ENCODE measurements around the gene DSCAML1. TPM values are rescaled to one million over a fixed set of nuclear protein-coding genes. Genes with fewer than 3 reads are reported as not detected.

DSCAML1 gene
- total RNA-seq, 1 donor from 2014 or later, result 0.09 TPM

GRCh38 chr11:117601006-117601708 lies 195.9 kb downstream of the DSCAML1 start:
- Mint-ChIP-seq H3K27ac (ENCODE audit: unreplicated experiment) (no peak overlapping the region), H3K9me3 (no peaks in the 10 kb centered on the region), H3K36me3 (ENCODE audit: low read depth) (no peaks in the 10 kb centered on the region), H3K4me3 (no peak overlapping the region), H3K4me1 (peaks cover 40% of the 10 kb centered on the region), H3K27me3 (ENCODE audit: low read depth) (peaks cover 16% of the 10 kb centered on the region)
- no peak for DNase-seq (ENCODE audit: low read depth, low spot score)
- no peak for TF ChIP-seq CTCF (conservative IDR thresholded peaks at IDR 0.05)

DNA sequence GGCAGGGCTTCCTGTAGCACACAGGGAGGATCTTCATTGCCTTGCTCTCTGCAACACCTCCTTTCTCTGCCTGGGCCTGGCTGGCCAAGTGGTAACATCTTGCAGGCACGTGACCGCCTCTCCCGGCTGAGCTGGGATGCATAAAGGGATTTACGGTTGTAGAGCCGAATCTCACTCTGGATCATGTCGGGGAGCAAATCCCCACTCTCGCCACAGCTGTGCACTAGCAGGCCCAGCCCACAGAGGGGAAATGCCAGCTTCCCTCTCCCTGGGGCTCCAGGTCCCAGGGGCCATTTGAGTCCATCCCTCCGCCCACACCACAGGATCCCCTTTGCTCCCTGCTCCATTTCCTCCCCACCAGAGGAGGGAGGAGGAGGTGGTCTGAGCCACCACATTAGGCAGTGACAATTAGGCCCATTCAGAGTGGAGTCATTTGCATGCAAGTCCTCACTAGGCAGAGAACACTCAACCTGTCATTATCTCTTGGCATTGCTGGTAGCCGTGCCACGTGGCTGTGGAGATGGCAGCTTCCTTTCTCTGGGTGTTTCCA lies 196.7 kb downstream of the DSCAML1 start:
- Mint-ChIP-seq H3K9me3 (no peaks in the 10 kb centered on the region), H3K27me3 (ENCODE audit: low read depth) (peaks cover 17% of the 10 kb centered on the region), H3K4me3 (no peak overlapping the region), H3K4me1 (peaks cover 39% of the 10 kb centered on the region), H3K27ac (ENCODE audit: unreplicated experiment) (peak overlapping the region; percentile 79), H3K36me3 (ENCODE audit: low read depth) (no peaks in the 10 kb centered on the region)
- DNase-seq (ENCODE audit: low read depth, low spot score), result no peak
- TF ChIP-seq CTCF (conservative IDR thresholded peaks at IDR 0.05), result no peak

DNA sequence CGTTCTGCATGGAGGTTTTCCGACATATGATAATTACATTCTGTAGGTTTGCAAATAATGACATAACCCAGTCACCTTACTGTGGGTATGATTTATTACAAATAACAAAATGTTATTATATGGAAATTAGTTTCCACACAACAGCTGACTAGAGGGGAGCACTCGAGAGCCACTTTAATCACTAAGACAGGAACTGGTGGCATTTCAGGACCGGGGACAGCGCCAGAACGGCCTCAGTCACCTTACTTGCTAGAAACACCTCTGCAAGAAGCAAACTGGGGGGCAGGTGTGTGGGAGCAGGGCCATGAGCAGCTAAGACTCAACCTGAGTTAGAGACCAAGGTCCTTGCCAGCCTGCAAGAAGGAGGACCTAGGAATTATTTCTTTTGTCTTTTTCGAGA lies 199.9 kb downstream of the DSCAML1 start:
- H3K4me1 Mint-ChIP-seq, result peaks cover 31% of the 10 kb centered on the region
- no peak overlapping the region for H3K4me3 Mint-ChIP-seq
- no peak for TF ChIP-seq CTCF (conservative IDR thresholded peaks at IDR 0.05)
- peaks cover 17% of the 10 kb centered on the region for H3K27me3 Mint-ChIP-seq (ENCODE audit: low read depth)
- H3K9me3 Mint-ChIP-seq, result no peaks in the 10 kb centered on the region
- no peak overlapping the region for H3K27ac Mint-ChIP-seq (ENCODE audit: unreplicated experiment)
- DNase-seq (ENCODE audit: low read depth, low spot score), result peak; percentile 62
- no peaks in the 10 kb centered on the region for H3K36me3 Mint-ChIP-seq (ENCODE audit: low read depth)

DNA sequence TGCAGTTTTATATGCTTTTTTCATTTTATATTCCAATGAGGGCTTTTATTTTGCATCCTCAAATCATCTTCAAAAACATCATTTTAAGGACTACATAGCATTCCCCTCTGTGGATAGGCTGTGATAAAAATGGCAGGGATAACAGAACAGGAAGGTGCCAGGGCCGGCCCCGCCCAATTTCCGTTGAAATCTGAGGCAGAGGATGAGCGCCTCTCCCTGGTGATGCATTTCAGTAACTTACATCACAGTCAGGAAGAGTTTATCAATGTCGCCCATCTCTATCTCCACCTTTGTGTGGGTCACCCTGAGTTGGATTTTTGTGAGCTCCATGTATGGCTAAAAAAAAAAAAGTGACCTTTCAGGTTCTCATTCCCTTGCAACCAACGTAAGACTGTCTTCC lies 201.6 kb downstream of the DSCAML1 start:
- Mint-ChIP-seq H3K36me3 (ENCODE audit: low read depth) (no peaks in the 10 kb centered on the region), H3K4me3 (no peak overlapping the region), H3K27ac (ENCODE audit: unreplicated experiment) (no peak overlapping the region), H3K4me1 (peaks cover 18% of the 10 kb centered on the region), H3K9me3 (no peaks in the 10 kb centered on the region), H3K27me3 (ENCODE audit: low read depth) (peaks cover 17% of the 10 kb centered on the region)
- DNase-seq (ENCODE audit: low read depth, low spot score), result no peak
- no peak for TF ChIP-seq CTCF (conservative IDR thresholded peaks at IDR 0.05)

GRCh38 chr11:117594721-117595120 lies 202.3 kb downstream of the DSCAML1 start:
- no peaks in the 10 kb centered on the region for H3K9me3 Mint-ChIP-seq
- no peak for TF ChIP-seq CTCF (conservative IDR thresholded peaks at IDR 0.05)

More at GRCh38 chr11:117594721-117595120, 202.3 kb downstream of the DSCAML1 start:
- no peak overlapping the region for H3K27ac Mint-ChIP-seq (ENCODE audit: unreplicated experiment)
- no peak overlapping the region for H3K4me3 Mint-ChIP-seq
- peaks cover 14% of the 10 kb centered on the region for H3K27me3 Mint-ChIP-seq (ENCODE audit: low read depth)
- H3K4me1 Mint-ChIP-seq, result peaks cover 13% of the 10 kb centered on the region
- DNase-seq (ENCODE audit: low read depth, low spot score), result no peak
- no peaks in the 10 kb centered on the region for H3K36me3 Mint-ChIP-seq (ENCODE audit: low read depth)

Data from neural crest cell (in vitro differentiated cells).